ENCODE data around the gene TRAF2. TPM values are rescaled to one million over a fixed set of nuclear protein-coding genes. Genes with fewer than 3 reads are reported as not detected.
A peak's percentile ranks its signal among the peaks of the same experiment; 100 is the strongest.

Gene TRAF2
- total and polyA plus RNA-seq, 9 of the 15 experiments (the other 6 are each of a cell fraction or from before 2014, with no cell fraction given): 0.24 to 45.2 (median 18.0) TPM

DNA sequence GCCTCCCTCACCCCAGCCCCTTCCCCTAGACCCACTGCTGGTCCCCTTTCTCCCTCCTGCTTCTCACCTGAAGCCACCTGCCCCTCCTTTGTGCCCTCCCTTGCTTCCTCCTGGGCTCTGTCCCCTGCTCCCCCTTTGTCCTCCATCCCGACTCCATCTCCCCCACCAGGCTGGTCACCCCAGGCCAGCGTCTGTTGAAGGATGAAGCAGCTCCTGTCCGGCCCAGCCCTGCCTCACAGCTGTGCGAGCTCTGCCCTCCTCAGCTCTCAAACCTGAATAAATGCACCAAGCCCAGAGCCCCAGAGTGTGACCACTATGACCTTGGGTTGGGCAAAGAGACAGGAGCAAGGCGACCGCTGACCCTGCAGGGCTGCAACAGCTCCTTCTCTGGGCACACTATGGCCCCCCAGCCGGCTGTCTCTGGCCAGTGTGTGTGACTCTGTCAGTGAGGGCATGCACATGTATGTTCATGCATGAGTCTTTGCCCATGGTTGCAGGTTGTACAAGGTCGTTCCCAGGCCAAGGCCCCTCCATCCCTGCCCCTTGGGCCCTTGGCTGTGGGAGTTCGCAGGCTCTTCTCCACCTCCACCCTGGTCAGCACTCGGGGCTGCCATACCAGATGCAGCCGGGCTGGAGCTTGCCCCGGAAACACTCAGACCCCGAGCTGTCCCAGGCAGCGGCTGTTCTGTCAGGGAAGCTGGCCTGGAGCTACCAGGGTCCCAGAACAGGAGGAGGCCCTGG, 69.1 kb downstream of the TRAF2 start:
- ChIA-PET CTCF (ENCODE audit: low intra/inter-chr PET ratio) (no interaction called here), POLR2A (interaction anchor here (1.0 kb wide), 1 partner anchor 19 kb away, joined by 6 read pairs; no protein-coding TSS in a partner anchor)
- in situ Hi-C loops (cut with MboI): no loop called here
- TF ChIP-seq, protein P1, sequence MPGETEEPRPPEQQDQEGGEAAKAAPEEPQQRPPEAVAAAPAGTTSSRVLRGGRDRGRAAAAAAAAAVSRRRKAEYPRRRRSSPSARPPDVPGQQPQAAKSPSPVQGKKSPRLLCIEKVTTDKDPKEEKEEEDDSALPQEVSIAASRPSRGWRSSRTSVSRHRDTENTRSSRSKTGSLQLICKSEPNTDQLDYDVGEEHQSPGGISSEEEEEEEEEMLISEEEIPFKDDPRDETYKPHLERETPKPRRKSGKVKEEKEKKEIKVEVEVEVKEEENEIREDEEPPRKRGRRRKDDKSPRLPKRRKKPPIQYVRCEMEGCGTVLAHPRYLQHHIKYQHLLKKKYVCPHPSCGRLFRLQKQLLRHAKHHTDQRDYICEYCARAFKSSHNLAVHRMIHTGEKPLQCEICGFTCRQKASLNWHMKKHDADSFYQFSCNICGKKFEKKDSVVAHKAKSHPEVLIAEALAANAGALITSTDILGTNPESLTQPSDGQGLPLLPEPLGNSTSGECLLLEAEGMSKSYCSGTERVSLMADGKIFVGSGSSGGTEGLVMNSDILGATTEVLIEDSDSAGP (CRISPR knock-in tag; IDR thresholded peaks at IDR 0.05): no peak
- TF ChIP-seq, protein P2, sequence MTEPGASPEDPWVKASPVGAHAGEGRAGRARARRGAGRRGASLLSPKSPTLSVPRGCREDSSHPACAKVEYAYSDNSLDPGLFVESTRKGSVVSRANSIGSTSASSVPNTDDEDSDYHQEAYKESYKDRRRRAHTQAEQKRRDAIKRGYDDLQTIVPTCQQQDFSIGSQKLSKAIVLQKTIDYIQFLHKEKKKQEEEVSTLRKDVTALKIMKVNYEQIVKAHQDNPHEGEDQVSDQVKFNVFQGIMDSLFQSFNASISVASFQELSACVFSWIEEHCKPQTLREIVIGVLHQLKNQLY (CRISPR knock-in tag; conservative IDR thresholded peaks at IDR 0.05): no peak
- TF ChIP-seq ZFP1 (CRISPR knock-in tag; IDR thresholded peaks at IDR 0.05) (no peak), DACH1 (IDR thresholded peaks at IDR 0.05; ENCODE audit: partially characterized antibody) (no peak), ZNF696 (CRISPR knock-in tag; conservative IDR thresholded peaks at IDR 0.05) (no peak), ZNF717 (CRISPR knock-in tag; IDR thresholded peaks at IDR 0.05) (no peak), ZNF431 (CRISPR knock-in tag; IDR thresholded peaks at IDR 0.05) (no peak), TEAD1 (CRISPR knock-in tag; IDR thresholded peaks at IDR 0.05) (no peak), CXXC5 (CRISPR knock-in tag; IDR thresholded peaks at IDR 0.05) (no peak)
- TF ChIP-seq, protein P3, sequence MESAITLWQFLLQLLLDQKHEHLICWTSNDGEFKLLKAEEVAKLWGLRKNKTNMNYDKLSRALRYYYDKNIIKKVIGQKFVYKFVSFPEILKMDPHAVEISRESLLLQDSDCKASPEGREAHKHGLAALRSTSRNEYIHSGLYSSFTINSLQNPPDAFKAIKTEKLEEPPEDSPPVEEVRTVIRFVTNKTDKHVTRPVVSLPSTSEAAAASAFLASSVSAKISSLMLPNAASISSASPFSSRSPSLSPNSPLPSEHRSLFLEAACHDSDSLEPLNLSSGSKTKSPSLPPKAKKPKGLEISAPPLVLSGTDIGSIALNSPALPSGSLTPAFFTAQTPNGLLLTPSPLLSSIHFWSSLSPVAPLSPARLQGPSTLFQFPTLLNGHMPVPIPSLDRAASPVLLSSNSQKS (CRISPR knock-in tag; IDR thresholded peaks at IDR 0.05): no peak
- TF ChIP-seq, protein P4, sequence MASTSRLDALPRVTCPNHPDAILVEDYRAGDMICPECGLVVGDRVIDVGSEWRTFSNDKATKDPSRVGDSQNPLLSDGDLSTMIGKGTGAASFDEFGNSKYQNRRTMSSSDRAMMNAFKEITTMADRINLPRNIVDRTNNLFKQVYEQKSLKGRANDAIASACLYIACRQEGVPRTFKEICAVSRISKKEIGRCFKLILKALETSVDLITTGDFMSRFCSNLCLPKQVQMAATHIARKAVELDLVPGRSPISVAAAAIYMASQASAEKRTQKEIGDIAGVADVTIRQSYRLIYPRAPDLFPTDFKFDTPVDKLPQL (IDR thresholded peaks at IDR 0.05; ENCODE audit: extremely low read depth, insufficient read length): no peak
- TF ChIP-seq, protein P5, sequence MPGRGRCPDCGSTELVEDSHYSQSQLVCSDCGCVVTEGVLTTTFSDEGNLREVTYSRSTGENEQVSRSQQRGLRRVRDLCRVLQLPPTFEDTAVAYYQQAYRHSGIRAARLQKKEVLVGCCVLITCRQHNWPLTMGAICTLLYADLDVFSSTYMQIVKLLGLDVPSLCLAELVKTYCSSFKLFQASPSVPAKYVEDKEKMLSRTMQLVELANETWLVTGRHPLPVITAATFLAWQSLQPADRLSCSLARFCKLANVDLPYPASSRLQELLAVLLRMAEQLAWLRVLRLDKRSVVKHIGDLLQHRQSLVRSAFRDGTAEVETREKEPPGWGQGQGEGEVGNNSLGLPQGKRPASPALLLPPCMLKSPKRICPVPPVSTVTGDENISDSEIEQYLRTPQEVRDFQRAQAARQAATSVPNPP (IDR thresholded peaks at IDR 0.05; ENCODE audit: borderline replicate concordance, insufficient read depth, insufficient read length): no peak
- H2AFZ ChIP-seq (ENCODE audit: low read depth, low read length): no peak overlapping the region
- H4K20me1 ChIP-seq (replicated peaks; ENCODE audit: control insufficient read depth, insufficient read depth, low read length): 0 out of 2 replicates have a peak, but pooled peaks cover 4% of the 10 kb centered on the region
- 10% methylated on average over 13 of the region's 14 CpGs for WGBS (ENCODE audit: insufficient coverage, low coverage, missing lambda C conversion rate)
- H3K4me2 ChIP-seq (ENCODE audit: insufficient read depth, low read length): no peak overlapping the region
- no peaks in the 10 kb centered on the region for H3K79me2 ChIP-seq (ENCODE audit: control insufficient read depth, insufficient read depth, low read length)
- H3K9ac ChIP-seq (ENCODE audit: insufficient read depth in 1 of 2, low read depth in 2 of 2, low read length in 2 of 2): peak overlapping the region in 1 of 2 experiments; percentile 55; a peak in 1 of 4 replicates
- FAIRE-seq (no peak), ATAC-seq (no peak), DNase-seq (ENCODE audit: extremely low read depth in 1 of 4, low spot score in 3 of 4) (no peak)
- no peak overlapping the region for H3K27ac ChIP-seq (ENCODE audit: extremely low read depth, low read depth, low read length)
- BruUV-seq (replicated peaks): no TSS peak
- H3K27me3 ChIP-seq (ENCODE audit: control insufficient read depth in 2 of 2, insufficient read depth in 2 of 2, low read length in 2 of 2): peaks cover 2 to 7% of the 10 kb centered on the region in 2 experiments; a peak in 3 of 5 replicates
- no peaks in the 10 kb centered on the region for H3K9me3 ChIP-seq (replicated peaks; ENCODE audit: control insufficient read depth, insufficient read depth, low read depth, low read length)
- peaks cover 0 to 62% of the 10 kb centered on the region in 2 experiments; a peak in 4 of 5 replicates for H3K4me1 ChIP-seq (replicated peaks in 1 of 2; ENCODE audit: control insufficient read depth in 2 of 2, insufficient read depth in 2 of 2, low read length in 2 of 2)
- H3K9me1 ChIP-seq (ENCODE audit: control insufficient read depth, insufficient read depth, low read length): no peaks in the 10 kb centered on the region
- no peaks in the 10 kb centered on the region for H3K36me3 ChIP-seq (ENCODE audit: control insufficient read depth, insufficient read depth, low read length)
- H3K4me3 ChIP-seq: no peak overlapping the region
- intact Hi-C loops (cut with micrococcal nuclease): no loop called here
